ENCODE measurements around the gene PODN. TPM values are rescaled to one million over a fixed set of nuclear protein-coding genes. Genes with fewer than 3 reads are reported as not detected.
A peak's percentile ranks its signal among the peaks of the same experiment; 100 is the strongest.

The PODN gene
- total RNA-seq, 1 experiment from 2014 or later, result not detected

DNA sequence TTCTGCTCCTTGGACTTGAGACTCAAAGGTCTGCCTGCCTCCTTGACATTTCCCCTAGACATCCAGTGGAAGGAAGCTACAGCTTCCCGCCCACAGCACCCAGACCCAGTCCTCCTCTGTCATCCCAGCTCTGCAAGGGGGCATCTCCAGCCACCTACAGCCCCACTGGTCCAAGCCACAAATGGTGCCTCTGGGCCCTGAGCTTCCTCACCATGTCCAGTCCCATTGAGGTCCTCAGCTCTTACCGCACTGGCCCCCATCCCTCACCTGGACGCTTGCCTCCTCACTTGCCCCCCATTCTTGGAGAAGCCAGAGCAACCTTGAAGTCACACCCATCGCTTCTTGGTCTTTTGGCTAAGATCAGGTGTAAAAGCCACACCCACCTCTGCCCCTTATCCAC, 13.2 kb downstream of the PODN start:
- no peak for DNase-seq
- Histone ChIP-seq H3K4me3 (ENCODE audit: insufficient read depth, low read depth, low read length) (no peak overlapping the region), H3K27me3 (ENCODE audit: control insufficient read depth, insufficient read depth, low read length) (no peaks in the 10 kb centered on the region; the same call in 1 of the 2 replicates), H3K36me3 (replicated peaks; ENCODE audit: control insufficient read depth, insufficient read depth, low read length) (no peaks in the 10 kb centered on the region)

DNA sequence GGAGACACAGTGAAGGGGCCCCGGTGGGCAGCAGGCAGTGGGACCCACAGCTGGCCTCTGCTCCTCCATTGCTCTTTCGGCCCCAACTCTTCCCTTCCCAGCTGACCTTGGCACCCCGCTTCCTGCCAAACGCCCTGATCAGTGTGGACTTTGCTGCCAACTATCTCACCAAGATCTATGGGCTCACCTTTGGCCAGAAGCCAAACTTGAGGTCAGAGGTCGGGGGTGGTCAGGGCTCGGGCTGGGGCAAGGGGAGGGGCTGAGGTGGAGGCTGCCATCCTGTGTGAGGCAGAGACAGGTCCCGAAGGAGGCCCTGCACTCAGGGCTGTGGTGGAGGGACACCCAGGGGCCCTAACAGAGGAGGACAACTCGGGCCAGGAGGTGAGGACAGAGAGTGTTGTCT, 13.7 kb downstream of the PODN start:
- H3K36me3 ChIP-seq (replicated peaks; ENCODE audit: control insufficient read depth, insufficient read depth, low read length), result no peaks in the 10 kb centered on the region
- no peak overlapping the region for H3K4me3 ChIP-seq (ENCODE audit: insufficient read depth, low read depth, low read length)
- no peak for DNase-seq
- H3K27me3 ChIP-seq (ENCODE audit: control insufficient read depth, insufficient read depth, low read length), result no peaks in the 10 kb centered on the region; the same call in 1 of the 2 replicates

DNA sequence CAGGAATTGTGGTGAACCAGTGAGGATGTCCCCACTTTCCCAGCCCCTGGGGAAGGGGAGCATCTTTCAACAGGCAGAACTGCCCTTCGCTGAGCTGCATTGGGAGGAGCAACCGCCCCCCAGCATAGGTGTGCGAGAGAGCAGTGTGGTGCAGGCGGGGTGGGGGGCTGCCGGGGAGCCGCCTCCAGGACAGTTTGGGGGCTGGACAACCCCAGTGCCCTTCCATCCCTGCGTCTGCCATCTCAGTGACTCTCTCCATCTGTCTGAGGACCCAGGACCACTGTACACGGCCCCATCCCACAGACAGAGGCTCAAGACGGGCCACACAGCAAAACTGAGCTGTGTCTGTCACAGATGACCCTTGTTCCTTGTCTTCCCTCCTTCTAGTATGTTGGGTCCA, 14.2 kb downstream of the PODN start:
- no peaks in the 10 kb centered on the region for H3K36me3 ChIP-seq (replicated peaks; ENCODE audit: control insufficient read depth, insufficient read depth, low read length)
- peak; percentile 36 for DNase-seq
- H3K4me3 ChIP-seq (ENCODE audit: insufficient read depth, low read depth, low read length), result no peak overlapping the region
- no peaks in the 10 kb centered on the region for H3K27me3 ChIP-seq (ENCODE audit: control insufficient read depth, insufficient read depth, low read length)

GRCh38 chr1:53076721-53077598, 14.9 kb downstream of the PODN start:
- no peaks in the 10 kb centered on the region for H3K27me3 ChIP-seq (ENCODE audit: control insufficient read depth, insufficient read depth, low read length)
- no peak overlapping the region for H3K4me3 ChIP-seq (ENCODE audit: insufficient read depth, low read depth, low read length)
- H3K36me3 ChIP-seq (replicated peaks; ENCODE audit: control insufficient read depth, insufficient read depth, low read length), result no peaks in the 10 kb centered on the region
- DNase-seq, result peak; percentile 31

GRCh38 chr1:53077599-53077965, 15.6 kb downstream of the PODN start:
- no peaks in the 10 kb centered on the region for H3K27me3 ChIP-seq (ENCODE audit: control insufficient read depth, insufficient read depth, low read length)
- H3K4me3 ChIP-seq (ENCODE audit: insufficient read depth, low read depth, low read length), result no peak overlapping the region
- no peaks in the 10 kb centered on the region for H3K36me3 ChIP-seq (replicated peaks; ENCODE audit: control insufficient read depth, insufficient read depth, low read length)
- DNase-seq, result peak; percentile 33

- H3K4me3 ChIP-seq (ENCODE audit: insufficient read depth, low read depth, low read length), result no peak overlapping the region
- DNase-seq, result peak; percentile 43
- H3K27me3 ChIP-seq (ENCODE audit: control insufficient read depth, insufficient read depth, low read length), result no peaks in the 10 kb centered on the region
- H3K36me3 ChIP-seq (replicated peaks; ENCODE audit: control insufficient read depth, insufficient read depth, low read length), result no peaks in the 10 kb centered on the region
Measured at GRCh38 chr1:53078333-53079101, 16.5 kb downstream of the PODN start.

GRCh38 chr1:53079251-53079650, 17.2 kb downstream of the PODN start:
- no peaks in the 10 kb centered on the region for H3K36me3 ChIP-seq (replicated peaks; ENCODE audit: control insufficient read depth, insufficient read depth, low read length)
- no peak overlapping the region for H3K4me3 ChIP-seq (ENCODE audit: insufficient read depth, low read depth, low read length)
- no peaks in the 10 kb centered on the region for H3K27me3 ChIP-seq (ENCODE audit: control insufficient read depth, insufficient read depth, low read length)
- DNase-seq, result peak; percentile 19

DNA sequence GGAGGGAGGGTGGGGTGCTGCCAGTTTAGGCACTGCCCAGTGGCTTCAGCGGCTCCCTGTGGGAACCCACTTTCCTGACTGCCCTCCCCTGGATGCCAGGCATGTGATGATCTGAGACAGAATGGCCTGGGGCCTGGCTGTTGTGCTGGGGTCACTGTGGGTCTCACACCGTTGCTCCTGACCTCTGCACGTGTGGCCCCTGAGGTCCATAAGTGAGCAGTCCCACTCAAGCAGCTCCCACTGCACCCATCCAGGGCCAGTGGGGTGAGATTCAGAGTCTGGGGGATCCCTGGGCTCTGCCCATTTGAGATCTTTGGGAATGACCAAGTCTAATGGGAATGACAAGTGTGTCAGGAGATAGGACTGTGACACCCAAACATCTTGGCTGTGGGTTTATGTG, 18.0 kb downstream of the PODN start:
- Histone ChIP-seq H3K4me3 (ENCODE audit: insufficient read depth, low read depth, low read length) (no peak overlapping the region), H3K27me3 (ENCODE audit: control insufficient read depth, insufficient read depth, low read length) (no peaks in the 10 kb centered on the region), H3K36me3 (replicated peaks; ENCODE audit: control insufficient read depth, insufficient read depth, low read length) (no peaks in the 10 kb centered on the region)
- no peak for DNase-seq

GRCh38 chr1:53080769-53081168, 18.8 kb downstream of the PODN start:
- peak; percentile 20 for DNase-seq
- no peak overlapping the region for H3K4me3 ChIP-seq (ENCODE audit: insufficient read depth, low read depth, low read length)
- no peaks in the 10 kb centered on the region for H3K36me3 ChIP-seq (replicated peaks; ENCODE audit: control insufficient read depth, insufficient read depth, low read length)
- H3K27me3 ChIP-seq (ENCODE audit: control insufficient read depth, insufficient read depth, low read length), result no peaks in the 10 kb centered on the region

DNA sequence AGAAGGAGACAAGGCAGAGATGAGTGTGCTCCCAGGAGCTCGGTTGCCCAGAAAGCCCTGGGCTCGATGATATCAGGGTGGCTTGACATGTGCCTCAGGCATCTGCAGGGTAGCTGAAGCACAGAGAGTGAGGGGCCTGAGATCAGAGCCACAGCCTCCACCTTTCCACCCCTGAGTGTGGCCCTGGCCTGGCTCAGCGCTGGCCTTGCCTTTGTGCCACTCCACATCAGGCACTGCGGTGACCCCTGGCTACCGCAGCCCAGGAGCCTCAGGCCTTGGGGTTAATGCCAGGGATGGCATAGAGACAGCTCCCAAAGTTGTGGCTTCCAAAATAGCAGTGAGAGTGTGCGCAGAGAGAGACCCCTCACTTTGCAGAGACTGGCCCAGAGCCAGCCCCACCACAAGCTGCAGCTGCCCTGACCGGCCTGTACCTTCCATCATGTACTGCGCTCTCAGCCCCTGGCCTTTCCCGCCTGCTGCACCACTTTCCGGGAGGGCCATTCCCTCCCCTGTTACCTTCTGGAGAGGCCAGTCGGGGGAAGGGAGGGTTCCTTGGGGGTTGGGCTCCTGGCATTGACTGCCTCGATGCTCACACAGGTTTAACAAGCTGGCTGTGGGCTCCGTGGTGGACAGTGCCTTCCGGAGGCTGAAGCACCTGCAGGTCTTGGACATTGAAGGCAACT, 19.5 kb downstream of the PODN start:
- Histone ChIP-seq H3K36me3 (replicated peaks; ENCODE audit: control insufficient read depth, insufficient read depth, low read length) (no peaks in the 10 kb centered on the region), H3K4me3 (ENCODE audit: insufficient read depth, low read depth, low read length) (no peak overlapping the region), H3K27me3 (ENCODE audit: control insufficient read depth, insufficient read depth, low read length) (no peaks in the 10 kb centered on the region)
- peak; percentile 70 for DNase-seq

DNA sequence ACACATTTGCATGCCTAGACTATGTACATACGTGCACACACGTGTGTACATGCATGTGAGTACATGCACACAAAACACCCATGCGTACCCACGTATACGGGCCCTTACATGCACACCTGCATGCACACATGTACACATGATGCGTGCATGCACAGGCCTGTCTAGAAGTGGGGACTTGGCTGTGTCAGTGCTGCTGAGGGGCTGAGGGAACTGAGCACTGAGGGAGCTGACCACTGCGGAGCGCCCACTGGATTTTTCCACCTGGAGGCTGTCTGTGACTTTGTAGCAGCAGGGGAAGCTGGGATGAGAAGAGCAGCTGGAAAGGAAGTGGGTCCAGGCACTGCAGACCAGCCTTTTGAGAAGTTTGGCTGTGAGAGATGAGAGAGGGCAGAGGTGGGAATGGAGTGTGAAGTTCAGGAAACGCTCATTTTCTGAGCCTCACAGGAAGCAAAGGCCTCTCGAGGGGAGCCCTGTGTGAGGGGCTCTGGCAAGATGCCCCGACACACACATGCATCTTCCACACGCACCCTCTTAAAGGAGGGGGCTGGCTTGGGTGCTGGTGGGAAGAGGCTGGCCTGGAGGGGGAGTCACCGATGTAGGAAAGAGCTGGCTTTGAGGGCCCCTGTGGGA, 20.9 kb downstream of the PODN start:
- Histone ChIP-seq H3K4me3 (ENCODE audit: insufficient read depth, low read depth, low read length) (no peak overlapping the region), H3K27me3 (ENCODE audit: control insufficient read depth, insufficient read depth, low read length) (no peaks in the 10 kb centered on the region), H3K36me3 (replicated peaks; ENCODE audit: control insufficient read depth, insufficient read depth, low read length) (no peaks in the 10 kb centered on the region)
- peak; percentile 32 for DNase-seq

DNA sequence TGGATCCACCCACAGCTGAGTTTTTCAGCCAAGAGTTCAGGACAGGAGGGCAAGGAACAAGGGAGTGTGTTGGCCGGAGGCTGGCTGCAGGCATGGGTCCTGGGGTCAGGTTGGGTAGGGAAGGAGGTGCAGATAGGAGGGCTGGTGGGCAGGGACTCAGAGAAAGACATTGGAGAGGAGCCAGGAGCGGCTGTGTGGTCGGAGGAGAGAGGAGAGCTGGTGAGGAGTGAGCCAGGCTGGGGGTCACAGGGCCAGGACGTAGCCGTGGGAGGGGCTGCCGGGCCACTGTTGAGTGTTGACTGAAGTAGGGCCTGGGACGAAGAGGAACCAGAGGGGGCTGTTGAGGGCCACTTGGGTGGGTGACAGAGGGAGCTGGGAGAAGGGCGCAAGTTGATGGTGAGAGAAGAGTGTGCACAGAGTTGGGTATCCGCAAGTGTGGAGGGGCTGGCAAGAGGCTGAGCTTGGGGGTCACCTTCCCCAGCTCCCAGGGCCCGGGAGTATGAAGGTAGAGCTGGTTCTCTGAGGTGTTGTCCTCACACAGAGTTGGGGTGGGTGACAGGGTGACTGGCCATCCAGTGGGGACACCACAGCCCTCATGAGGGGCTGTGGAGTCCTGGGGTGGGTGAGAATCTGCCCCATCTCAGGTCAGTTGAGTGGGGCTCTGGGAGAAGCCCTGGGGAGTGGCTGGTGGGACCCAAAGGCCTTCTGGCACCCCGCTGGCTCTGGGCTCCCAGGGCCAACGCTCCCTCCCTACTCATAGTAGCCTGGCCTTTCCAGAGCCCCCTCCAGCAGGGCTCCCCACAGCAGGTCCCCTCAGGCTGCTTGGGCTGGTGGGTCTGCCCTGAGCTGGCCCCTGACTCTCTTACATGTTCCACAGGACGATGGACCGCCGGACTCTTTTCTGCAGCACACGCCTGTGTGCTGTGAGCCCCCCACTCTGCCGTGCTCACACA, 21.9 kb downstream of the PODN start:
- Histone ChIP-seq H3K27me3 (ENCODE audit: control insufficient read depth, insufficient read depth, low read length) (no peaks in the 10 kb centered on the region; the same call in 1 of the 2 replicates), H3K36me3 (replicated peaks; ENCODE audit: control insufficient read depth, insufficient read depth, low read length) (no peaks in the 10 kb centered on the region), H3K4me3 (ENCODE audit: insufficient read depth, low read depth, low read length) (no peak overlapping the region)
- DNase-seq, result peak; percentile 32

GRCh38 chr1:53084589-53084971, 22.6 kb downstream of the PODN start:
- no peak for DNase-seq
- H3K4me3 ChIP-seq (ENCODE audit: insufficient read depth, low read depth, low read length), result no peak overlapping the region
- no peaks in the 10 kb centered on the region for H3K36me3 ChIP-seq (replicated peaks; ENCODE audit: control insufficient read depth, insufficient read depth, low read length)
- H3K27me3 ChIP-seq (ENCODE audit: control insufficient read depth, insufficient read depth, low read length), result no peaks in the 10 kb centered on the region; the same call in 1 of the 2 replicates

All from H7 (cell line).